Fibroblast of villous mesenchyme (primary cell): Measurements from ENCODE around the gene PARD3. TPM values are rescaled to one million over a fixed set of nuclear protein-coding genes. Genes with fewer than 3 reads are reported as not detected.
"Not testable (repeated sequence)": the region's sequence is repeated elsewhere in the genome, so short reads cannot be mapped to it uniquely, and the experiment has no call there.

ENCODE experiments used
- DNase-seq: peaks from one replicate; pipeline ENCODE4 v3.0.0-alpha.2; 2010; ENCODE audit warnings: low read depth
- H3K4me3 ChIP-seq: 2 replicates; pipeline ENCODE4 v1.5.1; 2011; ENCODE audit warnings: low read depth, mild to moderate bottlenecking, low read length
- total RNA-seq: library from RNA; depleted of rRNA; stranded (reverse); fragments of >200 nt; gene quantifications from 2 replicates; pipeline ENCODE4 v1.2.3, GENCODE V29; 2012
- TF ChIP-seq, protein P1 (sequence below): IDR thresholded peaks from 2 replicates; pipeline ENCODE4 v1.5.1; 2012; ENCODE audit warnings: low read depth, mild to moderate bottlenecking, low read length; ENCODE audit not compliant: insufficient read depth

PARD3 gene
- total RNA-seq, 1 donor, result 44.0 TPM

GRCh38 chr10:34648919-34649318 is 166.2 kb downstream of the PARD3 start:
- TF ChIP-seq, protein P1, sequence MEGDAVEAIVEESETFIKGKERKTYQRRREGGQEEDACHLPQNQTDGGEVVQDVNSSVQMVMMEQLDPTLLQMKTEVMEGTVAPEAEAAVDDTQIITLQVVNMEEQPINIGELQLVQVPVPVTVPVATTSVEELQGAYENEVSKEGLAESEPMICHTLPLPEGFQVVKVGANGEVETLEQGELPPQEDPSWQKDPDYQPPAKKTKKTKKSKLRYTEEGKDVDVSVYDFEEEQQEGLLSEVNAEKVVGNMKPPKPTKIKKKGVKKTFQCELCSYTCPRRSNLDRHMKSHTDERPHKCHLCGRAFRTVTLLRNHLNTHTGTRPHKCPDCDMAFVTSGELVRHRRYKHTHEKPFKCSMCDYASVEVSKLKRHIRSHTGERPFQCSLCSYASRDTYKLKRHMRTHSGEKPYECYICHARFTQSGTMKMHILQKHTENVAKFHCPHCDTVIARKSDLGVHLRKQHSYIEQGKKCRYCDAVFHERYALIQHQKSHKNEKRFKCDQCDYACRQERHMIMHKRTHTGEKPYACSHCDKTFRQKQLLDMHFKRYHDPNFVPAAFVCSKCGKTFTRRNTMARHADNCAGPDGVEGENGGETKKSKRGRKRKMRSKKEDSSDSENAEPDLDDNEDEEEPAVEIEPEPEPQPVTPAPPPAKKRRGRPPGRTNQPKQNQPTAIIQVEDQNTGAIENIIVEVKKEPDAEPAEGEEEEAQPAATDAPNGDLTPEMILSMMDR, result no peak
- H3K4me3 ChIP-seq, result no peak overlapping the region
- DNase-seq, result no peak

- TF ChIP-seq, protein P1, result no peak
- no peak overlapping the region for H3K4me3 ChIP-seq
- DNase-seq, result no peak
Observed at GRCh38 chr10:34647875-34648865, 166.9 kb downstream of the PARD3 start.

GRCh38 chr10:34647160-34647559 is 167.9 kb downstream of the PARD3 start:
- TF ChIP-seq, protein P1, result no peak
- DNase-seq, result no peak
- no peak overlapping the region for H3K4me3 ChIP-seq

GRCh38 chr10:34646331-34646730 is 168.8 kb downstream of the PARD3 start:
- TF ChIP-seq, protein P1, result no peak
- H3K4me3 ChIP-seq, result no peak overlapping the region
- DNase-seq, result no peak

DNA sequence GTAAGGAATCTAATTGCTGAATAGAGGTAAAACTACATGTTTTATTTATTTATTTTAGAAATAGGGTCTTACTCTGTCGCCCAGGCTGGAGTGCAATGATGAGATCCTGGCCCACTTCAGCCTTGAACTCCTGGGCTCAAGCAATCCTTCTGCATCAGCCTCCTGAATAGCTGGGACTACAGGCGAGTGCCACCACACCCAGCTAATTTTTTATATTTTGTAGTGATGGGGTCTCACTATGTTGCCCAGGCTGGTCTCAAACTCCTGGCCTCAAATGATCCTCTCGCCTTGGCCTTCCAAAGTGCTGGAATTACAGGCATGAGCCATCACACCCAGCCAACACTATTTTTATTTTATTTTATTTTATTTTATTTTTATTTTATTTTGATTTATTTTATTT is 170.3 kb downstream of the PARD3 start:
- H3K4me3 ChIP-seq, DNase-seq: not testable (repeated sequence)

DNA sequence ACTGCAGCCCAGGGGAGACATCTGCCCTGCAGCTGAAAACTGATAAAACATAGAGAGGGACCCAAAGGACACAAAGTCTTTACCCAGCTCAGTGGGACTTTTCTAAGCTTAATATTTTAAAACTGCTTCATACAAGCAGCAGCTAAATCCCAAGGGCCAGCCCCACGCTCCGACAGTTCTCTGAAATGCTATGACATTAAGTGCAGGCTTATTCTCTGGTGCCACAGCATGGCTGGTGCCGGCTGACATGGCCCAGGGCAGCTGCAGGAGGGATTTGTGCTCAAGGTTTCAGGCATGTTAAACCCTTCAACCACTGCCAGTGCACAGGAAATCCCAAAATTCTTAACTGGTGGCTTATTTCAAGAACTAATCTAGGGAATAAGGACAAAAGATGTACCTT is 170.9 kb downstream of the PARD3 start:
- H3K4me3 ChIP-seq, result no peak overlapping the region
- TF ChIP-seq, protein P1, result no peak
- no peak for DNase-seq

GRCh38 chr10:34643620-34644019 is 171.5 kb downstream of the PARD3 start:
- TF ChIP-seq, protein P1, result no peak
- H3K4me3 ChIP-seq, result no peak overlapping the region
- DNase-seq, result no peak
